Activated T-cell treated with anti-CD3 and anti-CD28 coated beads, Interleukin-2, amount 50 U/mL, for 72 hours (primary cell): ENCODE data around the gene SLCO1C1. TPM values are rescaled to one million over a fixed set of nuclear protein-coding genes. Genes with fewer than 3 reads are reported as not detected.
"Not testable (repeated sequence)": the region's sequence is repeated elsewhere in the genome, so short reads cannot be mapped to it uniquely, and the experiment has no call there.

Experiments
- ATAC-seq, 2 donors: fragments of 150-1000 bp; cut with Tn5 transposase; replicated peaks in 1 of 2; 2 replicates each; pipeline ENCODE4 v1.10.0; 2021; ENCODE audit warnings: moderate library complexity in 2 of 2, mild to moderate bottlenecking in 1 of 2
- DNase-seq, 2 donors: peaks; one replicate each; pipeline ENCODE4 v3.0.0; 2021 to 2022; ENCODE audit warnings: mixed read lengths in 1 of 2
- H3K27ac Mint-ChIP-seq: one replicate; pipeline ENCODE4 v1.8.0; 2022; ENCODE audit warnings: mild to moderate bottlenecking, moderate library complexity, mixed read lengths
- H3K27me3 Mint-ChIP-seq: one replicate; pipeline ENCODE4 v1.8.0; 2022; ENCODE audit warnings: low read depth, mixed read lengths
- H3K36me3 Mint-ChIP-seq, 2 donors: one replicate each; pipeline ENCODE4 v1.8.0; 2022; ENCODE audit warnings: mixed read lengths in 2 of 2, mild to moderate bottlenecking in 1 of 2; ENCODE audit not compliant: insufficient read depth in 2 of 2
- H3K4me1 Mint-ChIP-seq: one replicate; pipeline ENCODE4 v1.8.0; 2022; ENCODE audit warnings: low read depth, mixed read lengths
- H3K4me3 Mint-ChIP-seq, 2 donors: one replicate each; pipeline ENCODE4 v1.8.0; 2022; ENCODE audit warnings: mild to moderate bottlenecking in 2 of 2, mixed read lengths in 2 of 2, moderate library complexity in 2 of 2
- H3K9me3 Mint-ChIP-seq, 2 donors: one replicate each; pipeline ENCODE4 v1.8.0; 2022; ENCODE audit warnings: mixed read lengths in 2 of 2
- total RNA-seq, 2 donors: library from RNA; stranded (reverse); gene quantifications; one replicate each; pipeline ENCODE4 v1.2.3, GENCODE V29; 2022

The SLCO1C1 gene
- total RNA-seq, 2 donors from 2014 or later = not detected

GRCh38 chr12:20731274-20731673 is 36.1 kb downstream of the SLCO1C1 start:
- Mint-ChIP-seq H3K4me3 (no peak overlapping the region), H3K27ac (no peak overlapping the region), H3K36me3 (no peaks in the 10 kb centered on the region), H3K27me3 (no peaks in the 10 kb centered on the region), H3K4me1 (no peaks in the 10 kb centered on the region), H3K9me3 (no peaks in the 10 kb centered on the region)
- no peak for ATAC-seq
- no peak for DNase-seq

DNA sequence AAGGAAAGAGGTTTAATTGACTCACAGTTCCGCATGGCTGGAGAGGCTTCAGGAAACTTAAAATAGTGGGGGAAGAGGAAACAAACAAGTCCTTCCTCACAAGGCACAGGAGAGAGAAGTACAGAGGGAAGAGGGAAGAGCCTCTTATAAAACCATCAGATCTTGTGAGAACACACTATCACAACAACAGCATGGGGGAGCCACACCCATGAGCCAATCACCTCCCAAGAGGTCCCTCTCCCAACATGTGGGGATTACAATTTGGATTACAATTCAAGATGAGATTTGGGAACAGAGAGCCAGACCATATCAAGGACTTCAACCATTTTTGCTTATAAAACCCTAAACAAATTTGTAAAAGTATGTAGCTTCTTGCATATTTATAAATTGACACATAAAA is 45.8 kb downstream of the SLCO1C1 start:
- Mint-ChIP-seq H3K27me3 (no peaks in the 10 kb centered on the region), H3K9me3 (peaks cover 0 to 2% of the 10 kb centered on the region in 2 donors), H3K27ac (no peak overlapping the region), H3K4me1 (no peaks in the 10 kb centered on the region), H3K4me3 (no peak overlapping the region), H3K36me3 (no peaks in the 10 kb centered on the region)
- DNase-seq = no peak
- ATAC-seq = no peak

DNA sequence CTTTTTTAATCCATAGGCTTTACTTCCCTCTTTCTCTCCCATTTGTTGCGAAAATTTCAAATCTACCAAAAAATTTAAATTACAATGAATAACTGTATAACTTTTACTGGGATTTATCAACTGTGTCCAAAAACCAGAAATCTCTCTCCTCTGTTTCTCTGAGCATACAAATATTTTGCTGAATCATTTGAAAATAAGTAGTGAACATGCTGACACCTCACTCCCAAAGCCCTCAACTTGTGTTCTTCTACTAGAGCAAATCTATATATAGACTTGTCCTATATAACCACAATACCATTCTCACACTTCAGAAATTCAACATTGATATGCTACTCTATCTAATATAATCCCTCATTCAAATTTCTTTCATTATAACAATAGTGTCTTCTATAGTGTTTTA is 53.1 kb downstream of the SLCO1C1 start:
- Mint-ChIP-seq H3K9me3 (no peaks in the 10 kb centered on the region), H3K36me3 (no peaks in the 10 kb centered on the region), H3K27me3 (no peaks in the 10 kb centered on the region), H3K27ac (no peak overlapping the region), H3K4me1 (no peaks in the 10 kb centered on the region), H3K4me3 (no peak overlapping the region)
- no peak for ATAC-seq
- DNase-seq = no peak

DNA sequence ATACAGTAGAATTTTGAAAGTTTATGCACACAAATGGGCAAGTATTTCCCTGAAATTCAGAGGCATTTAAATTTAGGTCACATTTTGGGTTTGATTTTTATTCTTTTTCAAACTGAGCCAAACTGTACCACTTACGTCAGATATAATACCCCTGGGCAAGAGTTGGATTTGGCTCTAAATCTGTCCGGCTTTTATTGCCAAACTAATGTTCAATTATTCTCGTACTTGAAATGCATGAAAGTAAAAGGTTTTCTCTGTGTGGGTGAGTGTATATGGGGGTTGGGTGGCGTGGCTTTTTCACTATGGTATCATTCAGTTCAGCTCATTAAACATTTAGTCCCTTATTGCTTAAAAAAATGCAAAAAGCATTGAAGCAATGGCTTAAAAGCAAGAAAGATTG is 55.9 kb downstream of the SLCO1C1 start:
- H3K9me3 Mint-ChIP-seq = no peaks in the 10 kb centered on the region
- no peaks in the 10 kb centered on the region for H3K36me3 Mint-ChIP-seq
- H3K4me1 Mint-ChIP-seq = no peaks in the 10 kb centered on the region
- H3K27ac Mint-ChIP-seq = no peak overlapping the region
- no peak for ATAC-seq
- no peaks in the 10 kb centered on the region for H3K27me3 Mint-ChIP-seq
- H3K4me3 Mint-ChIP-seq = no peak overlapping the region
- no peak for DNase-seq

DNA sequence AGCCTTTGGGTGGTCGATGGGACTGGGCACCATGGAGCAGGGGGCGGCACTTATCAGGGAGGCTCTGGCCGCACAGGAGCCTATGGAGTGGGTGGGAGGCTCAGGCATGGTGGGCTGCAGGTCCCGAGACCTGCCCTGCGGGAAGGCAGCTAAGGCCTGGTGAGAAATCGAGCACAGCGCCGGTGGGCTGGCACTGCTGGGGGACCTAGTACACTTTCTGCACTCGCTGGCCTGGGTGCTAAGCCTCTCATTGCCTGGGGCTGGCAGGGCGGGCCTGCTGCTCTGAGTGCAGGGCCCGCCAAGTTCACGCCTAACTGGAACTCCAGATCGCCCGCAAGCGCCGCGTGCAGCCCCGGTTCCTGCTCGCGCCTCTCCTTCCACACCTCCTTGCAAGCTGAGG is 82.3 kb downstream of the SLCO1C1 start:
- ATAC-seq = no peak
- Mint-ChIP-seq H3K4me1 (no peaks in the 10 kb centered on the region), H3K27me3 (no peaks in the 10 kb centered on the region), H3K36me3 (no peaks in the 10 kb centered on the region), H3K4me3 (no peak overlapping the region), H3K9me3 (peaks cover 0 to 4% of the 10 kb centered on the region in 2 donors), H3K27ac (no peak overlapping the region)
- no peak for DNase-seq

DNA sequence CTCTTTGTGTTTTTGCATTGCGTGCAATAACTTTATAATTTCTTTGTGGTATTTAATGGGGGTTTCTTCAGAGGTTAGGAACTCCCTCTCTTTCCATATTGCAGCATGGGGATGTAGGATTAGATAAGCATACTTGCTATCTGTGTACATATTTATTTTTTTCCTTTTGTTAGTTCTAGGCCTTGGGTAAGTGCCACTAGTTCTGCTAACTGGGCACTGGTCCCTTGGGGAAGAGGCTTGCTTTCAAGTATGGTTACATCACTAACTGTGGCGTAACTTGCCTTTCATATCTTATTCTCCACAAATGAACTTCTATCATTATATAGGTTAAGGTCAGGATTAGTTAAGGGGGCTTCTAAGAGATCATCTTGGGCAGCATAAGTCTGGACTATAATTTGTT is 83.8 kb downstream of the SLCO1C1 start:
- ATAC-seq (no peak), DNase-seq (no peak)
- peaks cover 0 to 4% of the 10 kb centered on the region in 2 donors for H3K9me3 Mint-ChIP-seq
- no peaks in the 10 kb centered on the region for H3K36me3 Mint-ChIP-seq
- H3K27ac Mint-ChIP-seq = no peak overlapping the region
- H3K4me1 Mint-ChIP-seq = no peaks in the 10 kb centered on the region
- H3K4me3 Mint-ChIP-seq = no peak overlapping the region
- H3K27me3 Mint-ChIP-seq = no peaks in the 10 kb centered on the region

DNA sequence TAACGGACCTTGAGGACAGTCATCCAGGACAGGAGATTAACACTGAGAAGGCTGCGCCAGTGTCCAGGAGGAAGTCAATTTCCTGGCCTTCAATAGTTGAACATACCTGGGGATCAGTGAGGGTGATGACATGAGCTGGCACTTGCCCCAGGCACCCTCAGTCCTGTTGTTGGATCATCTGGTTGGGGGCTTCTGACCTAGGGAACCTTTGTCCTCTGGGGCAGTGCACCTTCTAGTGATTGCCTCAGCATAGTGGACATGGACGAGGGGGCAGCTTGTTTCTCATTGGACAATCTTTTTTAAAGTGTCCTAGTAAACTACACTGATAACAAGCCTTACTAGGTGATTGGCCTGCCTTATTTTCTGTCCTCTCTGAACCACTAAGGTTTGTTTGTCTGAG is 84.8 kb downstream of the SLCO1C1 start:
- H3K4me3 Mint-ChIP-seq, DNase-seq, H3K9me3 Mint-ChIP-seq, H3K27me3 Mint-ChIP-seq, H3K4me1 Mint-ChIP-seq, H3K36me3 Mint-ChIP-seq, ATAC-seq, H3K27ac Mint-ChIP-seq: not testable (repeated sequence)

- not testable (repeated sequence) for H3K4me1 Mint-ChIP-seq, H3K4me3 Mint-ChIP-seq, H3K36me3 Mint-ChIP-seq, ATAC-seq, H3K27ac Mint-ChIP-seq, DNase-seq, H3K27me3 Mint-ChIP-seq, H3K9me3 Mint-ChIP-seq
These were observed 88.7 kb downstream of the SLCO1C1 start for GRCh38 chr12:20783796-20784357.

DNA sequence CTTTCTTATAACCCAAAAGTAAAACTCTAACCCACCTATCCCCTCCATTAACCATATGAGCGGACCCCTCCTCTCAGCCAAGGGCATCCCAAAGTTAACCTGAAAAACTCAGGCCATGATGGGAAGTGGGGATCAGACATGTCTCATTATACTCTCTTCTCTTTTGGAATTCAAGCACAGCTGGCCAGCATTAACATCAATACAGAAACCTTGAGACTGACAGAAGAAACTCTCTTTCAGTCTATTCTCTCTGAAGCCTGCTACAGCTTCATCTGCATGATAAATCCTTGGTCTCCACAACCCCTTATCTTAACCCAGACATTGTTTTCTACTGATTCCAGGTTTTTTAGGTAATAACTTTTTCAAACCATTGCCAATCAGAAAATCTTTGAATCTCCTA is 97.8 kb downstream of the SLCO1C1 start:
- no peaks in the 10 kb centered on the region for H3K4me1 Mint-ChIP-seq
- H3K36me3 Mint-ChIP-seq = no peaks in the 10 kb centered on the region
- H3K27me3 Mint-ChIP-seq = no peaks in the 10 kb centered on the region
- DNase-seq (no peak), ATAC-seq (no peak)
- H3K27ac Mint-ChIP-seq = no peak overlapping the region
- no peak overlapping the region for H3K4me3 Mint-ChIP-seq
- peaks cover 2 to 5% of the 10 kb centered on the region in 2 donors for H3K9me3 Mint-ChIP-seq

GRCh38 chr12:20798554-20798953 is 103.4 kb downstream of the SLCO1C1 start:
- Mint-ChIP-seq H3K36me3 (no peaks in the 10 kb centered on the region), H3K27ac (no peak overlapping the region), H3K27me3 (no peaks in the 10 kb centered on the region), H3K4me3 (no peak overlapping the region), H3K4me1 (no peaks in the 10 kb centered on the region), H3K9me3 (peaks cover 0 to 3% of the 10 kb centered on the region in 2 donors)
- ATAC-seq = no peak
- DNase-seq = no peak

GRCh38 chr12:20800160-20800559 is 105.0 kb downstream of the SLCO1C1 start:
- DNase-seq = no peak
- no peak for ATAC-seq
- H3K4me1 Mint-ChIP-seq = no peaks in the 10 kb centered on the region
- H3K9me3 Mint-ChIP-seq = no peaks in the 10 kb centered on the region
- H3K36me3 Mint-ChIP-seq = no peaks in the 10 kb centered on the region
- H3K27ac Mint-ChIP-seq = no peak overlapping the region
- H3K27me3 Mint-ChIP-seq = no peaks in the 10 kb centered on the region
- no peak overlapping the region for H3K4me3 Mint-ChIP-seq

DNA sequence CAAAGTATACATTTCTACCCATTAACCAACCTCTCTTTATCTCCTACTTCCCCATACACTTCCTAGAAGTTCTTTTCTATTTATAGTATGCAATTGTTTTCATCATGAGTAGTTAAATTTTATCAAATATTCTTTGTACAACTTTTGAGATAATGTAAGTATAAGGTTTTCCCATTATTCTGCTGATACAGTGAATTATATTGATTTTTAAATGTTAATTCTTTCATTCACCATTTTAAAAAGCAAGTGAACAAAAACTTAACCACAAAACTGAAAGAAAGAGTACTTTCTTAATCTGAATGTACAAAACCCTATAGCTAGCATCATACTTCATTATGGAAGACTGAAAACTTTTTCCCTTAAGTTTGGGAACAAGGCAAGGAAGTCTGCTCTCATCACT is 105.9 kb downstream of the SLCO1C1 start:
- DNase-seq (no peak), ATAC-seq (no peak)
- H3K27me3 Mint-ChIP-seq = no peaks in the 10 kb centered on the region
- no peaks in the 10 kb centered on the region for H3K9me3 Mint-ChIP-seq
- no peaks in the 10 kb centered on the region for H3K4me1 Mint-ChIP-seq
- no peak overlapping the region for H3K4me3 Mint-ChIP-seq
- H3K27ac Mint-ChIP-seq = no peak overlapping the region
- H3K36me3 Mint-ChIP-seq = no peaks in the 10 kb centered on the region
